HCT116 (cell line): ENCODE results near the gene BNC2.

Experiments
- CBX3 ChIP-seq: IDR thresholded peaks from 2 replicates; pipeline ENCODE4 v1.6.1; 2012; ENCODE audit warnings: low read depth
- CEBPB ChIP-seq: IDR thresholded peaks from 2 replicates; pipeline ENCODE4 v1.6.1; 2012; ENCODE audit warnings: low read depth
- CTCF ChIP-seq, 3 experiments: fragments of 200-600 bp in 1 of 3; sonication (generic) in 1 of 3; IDR thresholded peaks in 2 of 3; conservative IDR thresholded peaks in 1 of 3; 2 replicates each; pipeline ENCODE4 v1.5.1; 2012 to 2017; ENCODE audit warnings: low read depth in 2 of 3, low read length in 2 of 3, antibody characterized with exemption in 1 of 3, borderline replicate concordance in 1 of 3, control low read depth in 1 of 3, mild to moderate bottlenecking in 1 of 3, mixed read lengths in 1 of 3, mixed run types in 1 of 3, moderate library complexity in 1 of 3; ENCODE audit not compliant: insufficient read depth in 1 of 3
- EGR1 ChIP-seq: IDR thresholded peaks from 2 replicates; pipeline ENCODE4 v1.6.1; 2012; ENCODE audit warnings: low read depth
- EZH2 ChIP-seq: fragments of 200-600 bp; sonication (generic); IDR thresholded peaks from 2 replicates; pipeline ENCODE4 v1.6.1; 2017; ENCODE audit warnings: antibody characterized with exemption, mixed run types
- JUND ChIP-seq: IDR thresholded peaks from 2 replicates; pipeline ENCODE4 v1.6.1; 2012
- POLR2A ChIP-seq: IDR thresholded peaks from 2 replicates; pipeline ENCODE4 v1.7.0; 2011; ENCODE audit warnings: borderline replicate concordance; ENCODE audit not compliant: insufficient read depth, insufficient read length; ENCODE audit errors: extremely low read depth
- POLR2AphosphoS5 ChIP-seq: IDR thresholded peaks from 2 replicates; pipeline ENCODE4 v1.6.1; 2011; ENCODE audit warnings: mild to moderate bottlenecking, low read depth, low read length, moderate library complexity
- SIN3A ChIP-seq: IDR thresholded peaks from 2 replicates; pipeline ENCODE4 v1.6.1; 2012; ENCODE audit warnings: low read depth
- YY1 ChIP-seq: IDR thresholded peaks from 2 replicates; pipeline ENCODE4 v1.6.1; 2011; ENCODE audit warnings: low read length, low read depth, moderate library complexity, mild to moderate bottlenecking; ENCODE audit not compliant: insufficient replicate concordance; ENCODE audit errors: extremely low read depth
- ZNF274 ChIP-seq: fragments of 200-500 bp; sonication (Bioruptor generic); IDR thresholded peaks from 2 replicates; pipeline ENCODE4 v1.6.1; 2014; ENCODE audit warnings: mild to moderate bottlenecking, low read depth, low read length, inconsistent platforms

DNA sequence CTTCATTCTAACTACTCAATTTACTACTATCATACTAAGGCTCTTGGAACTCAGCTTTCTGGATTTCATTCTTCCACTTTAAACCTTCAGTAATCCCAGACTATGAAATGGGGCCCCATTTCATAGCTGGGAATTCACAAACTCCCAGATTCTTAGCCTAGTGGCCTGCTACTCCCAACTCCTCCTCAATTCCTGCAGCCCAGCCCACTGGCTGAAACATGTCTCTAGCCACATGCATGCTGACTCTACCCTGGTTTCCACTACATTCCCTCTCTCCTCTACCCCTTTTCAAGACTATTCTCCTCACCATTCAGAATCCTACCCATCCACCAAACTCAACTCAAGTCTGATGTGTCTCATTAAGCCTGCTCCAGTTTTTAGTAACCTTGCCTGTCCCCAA lies 370.6 kb downstream of the BNC2 start:
- TF ChIP-seq CTCF (IDR thresholded peaks at IDR 0.05 in 2 of 3, conservative IDR thresholded peaks at IDR 0.05 in 1 of 3; ENCODE audit: borderline replicate concordance in 1 of 3, insufficient read depth in 1 of 3, low read depth in 2 of 3, low read length in 2 of 3) (no peak), YY1 (no peak), POLR2AphosphoS5 (no peak), CBX3 (no peak), SIN3A (no peak), ZNF274 (no peak), CEBPB (no peak), POLR2A (no peak), EZH2 (no peak), JUND (no peak), EGR1 (no peak)
